T-helper 17 cell (primary cell): ENCODE data around the gene GRM5. TPM values are rescaled to one million over a fixed set of nuclear protein-coding genes. Genes with fewer than 3 reads are reported as not detected.

ENCODE experiments used
- ATAC-seq: fragments of 150-1000 bp; cut with Tn5 transposase; 2 replicates; pipeline ENCODE4 v1.10.0; 2021; ENCODE audit warnings: mild to moderate bottlenecking, moderate library complexity
- DNase-seq, 3 donors: peaks; one replicate each; pipeline versions ENCODE4 v3.0.0 to v3.0.0-alpha.2; 2020 to 2021
- H3K9me3 ChIP-seq: one replicate; pipeline ENCODE4 v1.7.0; 2013; ENCODE audit warnings: low read length, mild to moderate bottlenecking; ENCODE audit not compliant: control insufficient read depth, poor library complexity, severe bottlenecking
- H3K27ac Mint-ChIP-seq: one replicate; pipeline ENCODE4 v1.8.0; 2022; ENCODE audit warnings: mild to moderate bottlenecking, moderate library complexity, mixed read lengths
- H3K27me3 Mint-ChIP-seq: one replicate; pipeline ENCODE4 v1.8.0; 2022; ENCODE audit warnings: mixed read lengths
- H3K36me3 Mint-ChIP-seq: one replicate; pipeline ENCODE4 v1.8.0; 2022; ENCODE audit warnings: low read depth, mixed read lengths
- H3K4me1 Mint-ChIP-seq: one replicate; pipeline ENCODE4 v1.8.0; 2022; ENCODE audit warnings: mild to moderate bottlenecking, mixed read lengths
- H3K4me3 Mint-ChIP-seq: one replicate; pipeline ENCODE4 v1.8.0; 2022; ENCODE audit warnings: mild to moderate bottlenecking, moderate library complexity, mixed read lengths
- total RNA-seq, 4 donors: library from RNA in 2 of 4; stranded (reverse) in 2 of 4; gene quantifications; one replicate each; pipeline ENCODE4 v1.2.3 and lab custom pipeline; 2022 to 2026

Gene GRM5
- total RNA-seq, 2 donors from 2014 or later = not detected

- H3K4me1 Mint-ChIP-seq = no peaks in the 10 kb centered on the region
- no peak overlapping the region for H3K4me3 Mint-ChIP-seq
- no peaks in the 10 kb centered on the region for H3K27me3 Mint-ChIP-seq
- H3K9me3 ChIP-seq = no peaks in the 10 kb centered on the region
- H3K36me3 Mint-ChIP-seq = no peaks in the 10 kb centered on the region
- DNase-seq (no peak), ATAC-seq (no peak)
- H3K27ac Mint-ChIP-seq = no peak overlapping the region
Observed at GRCh38 chr11:88809126-88809525, 256.7 kb downstream of the GRM5 start.

- Mint-ChIP-seq H3K27me3 (no peaks in the 10 kb centered on the region), H3K27ac (no peak overlapping the region), H3K36me3 (no peaks in the 10 kb centered on the region), H3K4me3 (no peak overlapping the region), H3K4me1 (no peaks in the 10 kb centered on the region)
- no peak for ATAC-seq
- no peaks in the 10 kb centered on the region for H3K9me3 ChIP-seq
- DNase-seq = no peak
Observed at GRCh38 chr11:88807349-88807748, 258.4 kb downstream of the GRM5 start.

GRCh38 chr11:88806410-88806809 is 259.4 kb downstream of the GRM5 start:
- Mint-ChIP-seq H3K4me1 (no peaks in the 10 kb centered on the region), H3K27me3 (no peaks in the 10 kb centered on the region), H3K36me3 (no peaks in the 10 kb centered on the region), H3K27ac (no peak overlapping the region), H3K4me3 (no peak overlapping the region)
- no peak for DNase-seq
- no peak for ATAC-seq
- no peaks in the 10 kb centered on the region for H3K9me3 ChIP-seq

DNA sequence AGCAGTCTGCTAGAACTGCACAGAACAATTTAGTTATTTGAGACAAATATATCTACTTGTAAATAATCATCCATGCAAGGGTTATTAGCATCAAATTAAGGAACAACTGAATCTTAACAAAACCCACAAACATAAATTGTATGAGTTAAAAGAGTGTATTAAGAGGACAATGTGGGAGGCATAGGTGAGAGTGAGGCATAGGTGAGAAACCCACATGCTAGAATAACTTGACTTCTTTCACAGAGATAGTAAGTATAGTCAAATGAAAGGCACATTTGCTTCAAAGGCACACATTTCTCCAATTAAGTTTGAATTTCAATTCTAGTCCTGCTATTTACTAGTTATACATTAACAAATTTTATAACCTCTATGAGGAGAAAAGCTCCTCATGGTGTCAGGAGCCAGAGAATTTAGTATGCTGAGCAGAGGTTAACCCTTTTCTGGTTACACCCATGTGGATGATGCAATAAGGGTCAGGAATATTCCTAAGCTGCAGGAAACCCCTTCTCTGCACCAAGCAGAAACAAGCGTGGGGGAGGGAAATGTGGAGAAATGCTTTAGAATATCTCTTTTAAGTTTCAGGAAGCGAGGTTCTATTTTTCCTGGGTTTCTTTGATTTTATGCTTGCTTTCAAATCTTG is 264.2 kb downstream of the GRM5 start:
- no peak overlapping the region for H3K4me3 Mint-ChIP-seq
- no peaks in the 10 kb centered on the region for H3K27me3 Mint-ChIP-seq
- H3K36me3 Mint-ChIP-seq = no peaks in the 10 kb centered on the region
- H3K27ac Mint-ChIP-seq = no peak overlapping the region
- no peak for ATAC-seq
- no peaks in the 10 kb centered on the region for H3K9me3 ChIP-seq
- H3K4me1 Mint-ChIP-seq = no peaks in the 10 kb centered on the region
- no peak for DNase-seq

GRCh38 chr11:88799771-88800500 is 265.8 kb downstream of the GRM5 start:
- DNase-seq = no peak
- Mint-ChIP-seq H3K4me1 (no peaks in the 10 kb centered on the region), H3K4me3 (no peak overlapping the region), H3K27me3 (no peaks in the 10 kb centered on the region), H3K36me3 (no peaks in the 10 kb centered on the region), H3K27ac (no peak overlapping the region)
- H3K9me3 ChIP-seq = no peaks in the 10 kb centered on the region
- ATAC-seq = no peak

DNA sequence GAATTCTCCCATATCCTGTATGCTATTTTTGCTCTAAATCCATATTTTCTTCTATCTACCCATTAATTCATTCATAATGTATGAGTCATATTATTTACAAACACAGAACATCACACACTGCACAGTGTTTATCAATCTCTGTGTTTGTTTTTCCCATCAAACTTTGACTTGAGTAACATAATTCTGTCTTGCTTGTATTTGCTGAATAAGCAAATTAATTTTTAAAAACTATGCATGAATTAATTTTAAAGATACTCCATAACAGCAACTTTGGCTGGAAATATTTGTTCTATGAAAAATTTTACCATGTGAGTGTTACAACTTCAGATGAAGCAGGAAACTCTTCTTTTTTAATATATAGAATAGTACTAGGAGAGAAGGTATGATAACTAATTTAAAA is 275.6 kb downstream of the GRM5 start:
- H3K27me3 Mint-ChIP-seq = no peaks in the 10 kb centered on the region
- H3K9me3 ChIP-seq = no peaks in the 10 kb centered on the region
- ATAC-seq (no peak), DNase-seq (no peak)
- H3K4me3 Mint-ChIP-seq = no peak overlapping the region
- no peaks in the 10 kb centered on the region for H3K4me1 Mint-ChIP-seq
- H3K36me3 Mint-ChIP-seq = no peaks in the 10 kb centered on the region
- no peak overlapping the region for H3K27ac Mint-ChIP-seq

DNA sequence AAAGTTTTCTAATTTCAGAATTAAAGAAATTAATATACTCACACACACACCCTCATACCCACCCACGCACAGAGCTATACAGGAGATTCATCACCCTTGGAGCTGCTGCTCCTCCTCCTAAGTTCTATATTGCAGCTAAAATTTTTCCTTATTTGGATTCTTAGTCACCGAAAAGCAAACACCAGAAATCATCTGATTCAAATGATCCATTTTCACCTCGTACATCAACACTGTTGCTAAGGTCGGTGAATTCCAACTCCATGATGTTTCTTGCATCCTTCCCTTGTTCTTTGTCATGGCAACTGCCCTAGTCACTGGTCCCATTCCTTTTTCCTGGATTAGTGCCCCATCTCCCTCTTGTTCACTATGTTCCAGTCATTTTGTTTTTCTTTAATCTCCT is 286.2 kb downstream of the GRM5 start:
- no peaks in the 10 kb centered on the region for H3K9me3 ChIP-seq
- Mint-ChIP-seq H3K4me3 (no peak overlapping the region), H3K27me3 (no peaks in the 10 kb centered on the region), H3K36me3 (no peaks in the 10 kb centered on the region), H3K4me1 (no peaks in the 10 kb centered on the region), H3K27ac (no peak overlapping the region)
- no peak for DNase-seq
- no peak for ATAC-seq

- H3K4me1 Mint-ChIP-seq = no peaks in the 10 kb centered on the region
- DNase-seq (no peak), ATAC-seq (no peak)
- H3K27ac Mint-ChIP-seq = no peak overlapping the region
- H3K36me3 Mint-ChIP-seq = no peaks in the 10 kb centered on the region
- H3K9me3 ChIP-seq = no peaks in the 10 kb centered on the region
- H3K4me3 Mint-ChIP-seq = no peak overlapping the region
- no peaks in the 10 kb centered on the region for H3K27me3 Mint-ChIP-seq
Observed at GRCh38 chr11:88770475-88771079, 295.2 kb downstream of the GRM5 start.

DNA sequence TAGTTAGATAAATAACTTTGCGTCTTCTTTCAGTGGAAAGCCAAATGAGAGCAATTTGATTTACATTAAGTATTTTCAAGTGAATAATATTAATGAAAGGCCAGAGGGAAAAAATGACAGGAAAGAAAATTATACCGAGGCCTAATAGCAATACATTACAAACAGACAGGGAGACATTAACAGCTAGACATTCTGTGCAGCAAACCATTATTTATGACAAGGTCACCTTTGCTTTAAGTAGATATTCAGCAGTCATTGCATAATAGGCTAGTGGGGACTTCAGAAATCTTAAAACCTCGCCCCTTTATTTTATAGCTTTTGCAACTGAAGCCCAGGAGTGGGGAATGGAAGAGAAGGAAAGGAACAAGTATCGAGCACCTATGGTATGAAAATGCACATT is 321.6 kb downstream of the GRM5 start:
- no peaks in the 10 kb centered on the region for H3K9me3 ChIP-seq
- Mint-ChIP-seq H3K4me3 (no peak overlapping the region), H3K4me1 (no peaks in the 10 kb centered on the region), H3K27ac (no peak overlapping the region), H3K27me3 (no peaks in the 10 kb centered on the region), H3K36me3 (no peaks in the 10 kb centered on the region)
- DNase-seq (no peak), ATAC-seq (no peak)

DNA sequence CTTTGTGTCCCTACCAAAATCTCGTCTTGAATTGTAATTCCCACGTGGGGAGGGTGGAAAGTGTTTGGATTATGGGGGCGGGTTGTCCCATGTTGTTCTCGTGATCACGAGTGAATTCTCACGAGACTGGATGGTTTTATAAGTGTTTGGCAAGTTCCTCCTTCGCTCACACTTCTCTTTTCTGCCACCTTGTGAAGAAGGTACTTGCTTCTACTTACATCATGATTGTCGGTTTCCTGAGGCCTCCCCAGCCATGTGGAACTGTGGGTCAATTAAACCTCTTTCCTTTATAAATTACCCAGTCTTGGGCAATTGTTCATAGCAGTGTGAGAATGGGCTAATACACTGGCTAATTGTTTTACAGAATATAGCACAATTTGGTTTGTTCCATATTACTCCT is 326.3 kb downstream of the GRM5 start:
- no peaks in the 10 kb centered on the region for H3K27me3 Mint-ChIP-seq
- no peaks in the 10 kb centered on the region for H3K36me3 Mint-ChIP-seq
- no peak for DNase-seq
- no peak overlapping the region for H3K27ac Mint-ChIP-seq
- no peak overlapping the region for H3K4me3 Mint-ChIP-seq
- no peak for ATAC-seq
- no peaks in the 10 kb centered on the region for H3K4me1 Mint-ChIP-seq
- H3K9me3 ChIP-seq = no peaks in the 10 kb centered on the region

GRCh38 chr11:88709567-88709966 is 356.2 kb downstream of the GRM5 start:
- H3K9me3 ChIP-seq = no peaks in the 10 kb centered on the region
- Mint-ChIP-seq H3K4me1 (no peaks in the 10 kb centered on the region), H3K27ac (no peak overlapping the region), H3K4me3 (no peak overlapping the region), H3K27me3 (no peaks in the 10 kb centered on the region), H3K36me3 (no peaks in the 10 kb centered on the region)
- ATAC-seq (no peak), DNase-seq (no peak)

- no peaks in the 10 kb centered on the region for H3K36me3 Mint-ChIP-seq
- H3K27me3 Mint-ChIP-seq = no peaks in the 10 kb centered on the region
- H3K27ac Mint-ChIP-seq = no peak overlapping the region
- no peaks in the 10 kb centered on the region for H3K4me1 Mint-ChIP-seq
- no peak for DNase-seq
- no peak overlapping the region for H3K4me3 Mint-ChIP-seq
- ATAC-seq = no peak
- peaks cover 2% of the 10 kb centered on the region for H3K9me3 ChIP-seq
Observed at GRCh38 chr11:88704485-88704884, 361.3 kb downstream of the GRM5 start.

DNA sequence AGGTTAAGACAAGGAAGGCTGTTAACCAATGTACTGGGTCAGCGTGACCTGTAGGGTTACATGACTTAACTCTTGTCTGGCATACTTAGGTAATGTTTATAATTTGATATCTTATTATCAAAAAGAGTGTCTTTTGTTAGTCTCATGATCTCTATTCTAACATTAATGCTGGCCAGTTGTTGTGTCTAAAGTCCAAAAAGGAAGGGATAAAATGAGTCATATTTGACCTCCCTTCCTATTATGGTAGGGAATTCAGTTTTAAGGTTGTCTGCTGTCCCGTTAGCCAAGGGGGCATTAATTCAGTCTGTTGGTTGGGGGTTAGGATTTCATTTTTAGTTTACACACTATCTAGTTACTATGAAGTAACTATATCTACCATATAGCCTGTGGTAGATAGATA is 364.0 kb downstream of the GRM5 start:
- Mint-ChIP-seq H3K4me1 (no peaks in the 10 kb centered on the region), H3K36me3 (no peaks in the 10 kb centered on the region), H3K4me3 (no peak overlapping the region), H3K27ac (no peak overlapping the region), H3K27me3 (no peaks in the 10 kb centered on the region)
- peaks cover 2% of the 10 kb centered on the region for H3K9me3 ChIP-seq
- DNase-seq (no peak), ATAC-seq (no peak)

GRCh38 chr11:88697139-88697538 is 368.6 kb downstream of the GRM5 start:
- no peak overlapping the region for H3K27ac Mint-ChIP-seq
- peaks cover 6% of the 10 kb centered on the region for H3K27me3 Mint-ChIP-seq
- H3K36me3 Mint-ChIP-seq = no peaks in the 10 kb centered on the region
- ATAC-seq = no peak
- H3K9me3 ChIP-seq = peaks cover 2% of the 10 kb centered on the region
- H3K4me1 Mint-ChIP-seq = no peaks in the 10 kb centered on the region
- DNase-seq = no peak
- H3K4me3 Mint-ChIP-seq = no peak overlapping the region
